SK-N-SH treated with all-trans-retinoic acid at 6 μM for 48 hours (cell line): ENCODE data around the gene YLPM1.

Source experiments
- ATAC-seq: fragments of 200-7000 bp; cut with Tn5 transposase; 3 replicates; pipeline ENCODE4 v1.9.1; 2020; ENCODE audit warnings: mild to moderate bottlenecking, moderate library complexity
- ARNTL ChIP-seq: fragments of 450-650 bp; formaldehyde crosslinking; IDR thresholded peaks from 2 replicates; pipeline ENCODE4 v1.5.0; 2020; ENCODE audit warnings: low read depth, mild to moderate bottlenecking, moderate library complexity, borderline replicate concordance
- BACH2 ChIP-seq: fragments of 250-450 bp; sonication (Bioruptor Pico); IDR thresholded peaks from 2 replicates; pipeline ENCODE4 v1.9.0; 2021; ENCODE audit warnings: mild to moderate bottlenecking, borderline replicate concordance
- CREB5 ChIP-seq: fragments of 250-450 bp; sonication (Bioruptor Pico); IDR thresholded peaks from 2 replicates; pipeline ENCODE4 v1.5.1; 2020; ENCODE audit warnings: low read depth, mild to moderate bottlenecking, moderate library complexity
- CSDC2 ChIP-seq: fragments of 250-450 bp; sonication (Bioruptor Pico); IDR thresholded peaks from 2 replicates; pipeline ENCODE4 v1.5.0; 2020; ENCODE audit warnings: mild to moderate bottlenecking, moderate library complexity
- CSRNP3 ChIP-seq: fragments of 250-450 bp; sonication (Bioruptor Pico); IDR thresholded peaks from 2 replicates; pipeline ENCODE4 v1.5.1; 2021; ENCODE audit warnings: mild to moderate bottlenecking, moderate library complexity
- ESRRG ChIP-seq: fragments of 250-450 bp; sonication (Bioruptor Pico); IDR thresholded peaks from 2 replicates; pipeline ENCODE4 v1.6.1; 2021; ENCODE audit warnings: mild to moderate bottlenecking
- GLIS3 ChIP-seq: fragments of 250-450 bp; sonication (Bioruptor Pico); IDR thresholded peaks from 2 replicates; pipeline ENCODE4 v1.5.0; 2020; ENCODE audit warnings: mild to moderate bottlenecking, moderate library complexity
- ISL1 ChIP-seq: fragments of 250-450 bp; sonication (Bioruptor Pico); IDR thresholded peaks from 2 replicates; pipeline ENCODE4 v2.1.2; 2022; ENCODE audit warnings: mild to moderate bottlenecking, moderate library complexity
- OSR1 ChIP-seq: fragments of 250-450 bp; sonication (Bioruptor Pico); IDR thresholded peaks from 2 replicates; pipeline ENCODE4 v1.8.0; 2022; ENCODE audit warnings: moderate library complexity, mild to moderate bottlenecking, inconsistent platforms
- PATZ1 ChIP-seq: fragments of 250-450 bp; sonication (Bioruptor Pico); IDR thresholded peaks from 2 replicates; pipeline ENCODE4 v1.8.0; 2020; ENCODE audit warnings: mild to moderate bottlenecking, moderate library complexity, borderline replicate concordance
- POU6F1 ChIP-seq: fragments of 250-450 bp; sonication (Bioruptor Pico); IDR thresholded peaks from 2 replicates; pipeline ENCODE4 v1.8.0; 2021; ENCODE audit warnings: low read depth, mild to moderate bottlenecking, moderate library complexity, borderline replicate concordance
- PPARA ChIP-seq: fragments of 250-450 bp; sonication (Bioruptor Pico); IDR thresholded peaks from 2 replicates; pipeline ENCODE4 v1.5.0; 2020; ENCODE audit warnings: mild to moderate bottlenecking, borderline replicate concordance
- RARB ChIP-seq: fragments of 250-450 bp; sonication (Bioruptor Pico); IDR thresholded peaks from 2 replicates; pipeline ENCODE4 v1.8.0; 2021; ENCODE audit warnings: mild to moderate bottlenecking, moderate library complexity
- SNAI2 ChIP-seq: fragments of 250-450 bp; sonication (Bioruptor Pico); IDR thresholded peaks from 2 replicates; pipeline ENCODE4 v1.5.0; 2020; ENCODE audit warnings: mild to moderate bottlenecking, moderate library complexity
- TCF4 ChIP-seq: fragments of 250-450 bp; sonication (Bioruptor Pico); IDR thresholded peaks from 2 replicates; pipeline ENCODE4 v1.8.0; 2021; ENCODE audit warnings: mild to moderate bottlenecking, moderate library complexity, borderline replicate concordance
- TOX ChIP-seq: fragments of 250-450 bp; sonication (Bioruptor Pico); IDR thresholded peaks from 2 replicates; pipeline ENCODE4 v1.8.0; 2021; ENCODE audit warnings: mild to moderate bottlenecking, moderate library complexity, borderline replicate concordance
- TSHZ2 ChIP-seq: fragments of 250-450 bp; sonication (Bioruptor Pico); IDR thresholded peaks from 2 replicates; pipeline ENCODE4 v1.5.0; 2020; ENCODE audit warnings: mild to moderate bottlenecking, moderate library complexity
- ZC3H10 ChIP-seq: fragments of 250-450 bp; sonication (Bioruptor Pico); IDR thresholded peaks from 2 replicates; pipeline ENCODE4 v1.5.1; 2021; ENCODE audit warnings: mild to moderate bottlenecking, moderate library complexity
- ZFP3 ChIP-seq: fragments of 250-450 bp; sonication (Bioruptor Pico); IDR thresholded peaks from 2 replicates; pipeline ENCODE4 v1.5.0; 2020; ENCODE audit warnings: mild to moderate bottlenecking, moderate library complexity
- ZFP30 ChIP-seq: fragments of 450-650 bp; formaldehyde crosslinking; IDR thresholded peaks from 2 replicates; pipeline ENCODE4 v1.5.0; 2022; ENCODE audit warnings: mild to moderate bottlenecking, moderate library complexity
- ZNF565 ChIP-seq: fragments of 450-650 bp; formaldehyde crosslinking; conservative IDR thresholded peaks from 2 replicates; pipeline ENCODE4 v1.5.0; 2020; ENCODE audit warnings: low read depth, mild to moderate bottlenecking, moderate library complexity
- ZNF70 ChIP-seq: fragments of 450-650 bp; formaldehyde crosslinking; IDR thresholded peaks from 2 replicates; pipeline ENCODE4 v1.5.0; 2020; ENCODE audit warnings: mild to moderate bottlenecking, moderate library complexity
- ZNF8 ChIP-seq: fragments of 450-650 bp; formaldehyde crosslinking; IDR thresholded peaks from 2 replicates; pipeline ENCODE4 v1.5.0; 2020; ENCODE audit warnings: mild to moderate bottlenecking, moderate library complexity

YLPM1 gene

GRCh38 chr14:74763803-74764531 is 851 bp downstream of the YLPM1 start:
- no peak for TF ChIP-seq PATZ1 (CRISPR knock-in tag)
- no peak for TF ChIP-seq ZFP3 (CRISPR knock-in tag)
- no peak for TF ChIP-seq GLIS3 (CRISPR knock-in tag)
- TF ChIP-seq PPARA (CRISPR knock-in tag) = no peak
- TF ChIP-seq ZC3H10 (CRISPR knock-in tag) = no peak
- TF ChIP-seq SNAI2 = no peak
- no peak for TF ChIP-seq CSDC2 (CRISPR knock-in tag)
- no peak for TF ChIP-seq ESRRG
- TF ChIP-seq ZNF8 (CRISPR knock-in tag) = no peak
- no peak for TF ChIP-seq ISL1 (CRISPR knock-in tag)
- TF ChIP-seq TOX (CRISPR knock-in tag) = no peak
- no peak for TF ChIP-seq TSHZ2 (CRISPR knock-in tag)
- no peak for TF ChIP-seq TCF4 (CRISPR knock-in tag)
- no peak for TF ChIP-seq BACH2 (CRISPR knock-in tag)
- TF ChIP-seq POU6F1 = no peak
- TF ChIP-seq OSR1 (CRISPR knock-in tag) = no peak
- TF ChIP-seq ZNF70 (CRISPR knock-in tag) = no peak
- ATAC-seq = peak; percentile 5

GRCh38 chr14:74765721-74766120 is 2.6 kb downstream of the YLPM1 start:
- TF ChIP-seq SNAI2 = no peak
- no peak for TF ChIP-seq BACH2 (CRISPR knock-in tag)
- TF ChIP-seq ESRRG = no peak
- ATAC-seq = no peak

GRCh38 chr14:74771399-74771798 is 8.3 kb downstream of the YLPM1 start:
- no peak for ATAC-seq
- TF ChIP-seq TOX (CRISPR knock-in tag) = no peak
- TF ChIP-seq CREB5 (CRISPR knock-in tag) = no peak
- no peak for TF ChIP-seq SNAI2
- TF ChIP-seq TCF4 (CRISPR knock-in tag) = no peak
- no peak for TF ChIP-seq ZC3H10 (CRISPR knock-in tag)
- no peak for TF ChIP-seq RARB (CRISPR knock-in tag)
- no peak for TF ChIP-seq ZFP3 (CRISPR knock-in tag)
- no peak for TF ChIP-seq PPARA (CRISPR knock-in tag)
- TF ChIP-seq CSRNP3 (CRISPR knock-in tag) = no peak
- TF ChIP-seq POU6F1 = no peak
- TF ChIP-seq GLIS3 (CRISPR knock-in tag) = no peak
- TF ChIP-seq ZNF565 (CRISPR knock-in tag) = no peak
- no peak for TF ChIP-seq ZFP30 (CRISPR knock-in tag)
- TF ChIP-seq ISL1 (CRISPR knock-in tag) = no peak
- no peak for TF ChIP-seq ZNF8 (CRISPR knock-in tag)
- no peak for TF ChIP-seq ZNF70 (CRISPR knock-in tag)
- TF ChIP-seq ARNTL (CRISPR knock-in tag) = no peak
- TF ChIP-seq PATZ1 (CRISPR knock-in tag) = no peak
